Kidney epithelial cell (primary cell): ENCODE measurements around the gene NTSR2. TPM values are rescaled to one million over a fixed set of nuclear protein-coding genes. Genes with fewer than 3 reads are reported as not detected.

ENCODE experiments used
- DNase-seq: peaks from one replicate; pipeline ENCODE4 v3.0.0-alpha.2; 2010; ENCODE audit warnings: low read depth
- H3K27me3 ChIP-seq: 2 replicates; pipeline ENCODE4 v1.6.0; 2011; ENCODE audit warnings: low read length; ENCODE audit not compliant: control insufficient read depth, insufficient read depth
- H3K36me3 ChIP-seq: 2 replicates; pipeline ENCODE4 v1.5.1; 2011; ENCODE audit warnings: low read length; ENCODE audit not compliant: control insufficient read depth, insufficient read depth
- H3K4me3 ChIP-seq: 2 replicates; pipeline ENCODE4 v1.5.1; 2011; ENCODE audit warnings: low read depth, mild to moderate bottlenecking, control low read depth, low read length
- CTCF ChIP-seq: IDR thresholded peaks from 2 replicates; pipeline ENCODE4 v1.5.1; 2011; ENCODE audit warnings: mild to moderate bottlenecking, moderate library complexity, low read length, control low read depth, inconsistent platforms; ENCODE audit not compliant: insufficient read depth, poor library complexity, severe bottlenecking
- total RNA-seq: library from RNA; depleted of rRNA; stranded (reverse); fragments of >200 nt; gene quantifications from 2 replicates; pipeline ENCODE4 v1.2.3, GENCODE V29; 2015

NTSR2 gene
- total RNA-seq, 1 donor from 2014 or later = not detected

GRCh38 chr2:11617527-11617926 lies 52.5 kb downstream of the NTSR2 start:
- no peak for DNase-seq
- H3K27me3 ChIP-seq = no peaks in the 10 kb centered on the region
- no peak overlapping the region for H3K4me3 ChIP-seq
- TF ChIP-seq CTCF = no peak
- no peaks in the 10 kb centered on the region for H3K36me3 ChIP-seq

GRCh38 chr2:11616851-11617415 lies 53.1 kb downstream of the NTSR2 start:
- Histone ChIP-seq H3K36me3 (no peaks in the 10 kb centered on the region), H3K4me3 (no peak overlapping the region), H3K27me3 (no peaks in the 10 kb centered on the region)
- TF ChIP-seq CTCF = no peak
- no peak for DNase-seq

GRCh38 chr2:11616097-11616687 lies 53.8 kb downstream of the NTSR2 start:
- no peak overlapping the region for H3K4me3 ChIP-seq
- no peaks in the 10 kb centered on the region for H3K36me3 ChIP-seq
- TF ChIP-seq CTCF = no peak

GRCh38 chr2:11615209-11615608 lies 54.8 kb downstream of the NTSR2 start:
- no peak overlapping the region for H3K4me3 ChIP-seq
- H3K27me3 ChIP-seq = no peaks in the 10 kb centered on the region
- no peak for DNase-seq
- no peaks in the 10 kb centered on the region for H3K36me3 ChIP-seq
- TF ChIP-seq CTCF = no peak

More at GRCh38 chr2:11616097-11616687, 53.8 kb downstream of the NTSR2 start:
- DNase-seq = no peak
- H3K27me3 ChIP-seq = no peaks in the 10 kb centered on the region

- H3K36me3 ChIP-seq = no peaks in the 10 kb centered on the region
- no peaks in the 10 kb centered on the region for H3K27me3 ChIP-seq
- TF ChIP-seq CTCF = no peak
- no peak for DNase-seq
- H3K4me3 ChIP-seq = no peak overlapping the region
These were observed 56.7 kb downstream of the NTSR2 start for GRCh38 chr2:11613297-11613696.
